ENCODE data around the gene OR9A2.

The OR9A2 gene

GRCh38 chr7:143048827-143049226 lies 21.9 kb upstream of the OR9A2 start:
- no peaks in the 10 kb centered on the region for H3K36me3 ChIP-seq
- no peak overlapping the region for H3K4me3 ChIP-seq (ENCODE audit: low read depth, low read length)
- no peaks in the 10 kb centered on the region for H3K27me3 ChIP-seq (ENCODE audit: insufficient read depth, low read depth, severe bottlenecking)
- peaks cover 8% of the 10 kb centered on the region for H3K9me3 ChIP-seq (ENCODE audit: severe bottlenecking)
- no peak for TF ChIP-seq CTCF (IDR thresholded peaks at IDR 0.05; ENCODE audit: low read depth, low read length)
- DNase-seq: no peak
- H3K27ac ChIP-seq: no peak overlapping the region

DNA sequence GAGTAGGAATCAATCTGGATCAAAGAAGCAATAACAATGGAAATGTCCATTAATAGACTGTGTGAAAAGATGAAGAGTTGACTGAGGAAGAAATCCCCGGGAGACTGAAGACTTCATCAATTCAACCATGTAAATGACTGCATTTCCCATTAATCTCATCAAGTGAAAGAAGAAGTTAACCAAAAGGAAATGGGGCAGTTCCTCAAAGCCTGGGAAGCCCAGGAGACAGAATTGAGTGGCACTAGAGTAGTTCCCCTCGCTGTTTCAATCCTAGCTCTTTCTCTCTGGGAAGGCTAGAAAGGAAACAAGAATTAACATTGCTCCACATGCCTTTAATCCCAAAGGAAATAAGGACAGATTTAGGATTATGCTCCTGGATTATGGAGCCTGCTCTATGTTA lies 20.4 kb upstream of the OR9A2 start:
- Histone ChIP-seq H3K9me3 (ENCODE audit: severe bottlenecking) (peaks cover 8% of the 10 kb centered on the region), H3K4me3 (ENCODE audit: low read depth, low read length) (no peak overlapping the region), H3K36me3 (no peaks in the 10 kb centered on the region), H3K27ac (no peak overlapping the region), H3K27me3 (ENCODE audit: insufficient read depth, low read depth, severe bottlenecking) (no peaks in the 10 kb centered on the region)
- TF ChIP-seq CTCF (IDR thresholded peaks at IDR 0.05; ENCODE audit: low read depth, low read length): no peak
- DNase-seq: no peak

DNA sequence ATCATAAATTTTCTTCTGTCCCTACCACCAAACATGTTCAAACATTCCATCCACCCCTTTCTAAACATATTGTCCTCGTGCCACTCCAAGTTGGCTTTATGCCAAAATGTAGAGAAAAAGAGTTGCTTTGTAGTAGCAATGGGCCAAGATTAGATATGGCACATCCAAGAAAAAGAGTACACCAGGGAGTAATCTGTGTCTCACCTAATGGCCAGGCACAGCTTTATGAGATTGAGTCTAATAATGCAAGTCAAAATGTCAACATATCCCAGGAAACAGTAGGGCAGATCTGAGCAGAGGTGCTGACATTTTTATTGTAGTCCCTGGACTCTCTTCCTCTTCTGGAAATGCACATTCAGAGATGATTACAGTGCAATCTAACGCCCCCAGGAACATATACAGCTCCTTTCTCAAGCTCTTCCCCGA lies 19.5 kb upstream of the OR9A2 start:
- H3K9me3 ChIP-seq (ENCODE audit: severe bottlenecking): peaks cover 8% of the 10 kb centered on the region
- no peak overlapping the region for H3K27ac ChIP-seq
- no peak overlapping the region for H3K4me3 ChIP-seq (ENCODE audit: low read depth, low read length)
- H3K27me3 ChIP-seq (ENCODE audit: insufficient read depth, low read depth, severe bottlenecking): no peaks in the 10 kb centered on the region
- no peak for DNase-seq
- no peak for TF ChIP-seq CTCF (IDR thresholded peaks at IDR 0.05; ENCODE audit: low read depth, low read length)
- H3K36me3 ChIP-seq: no peaks in the 10 kb centered on the region

GRCh38 chr7:143043391-143043790 lies 16.5 kb upstream of the OR9A2 start:
- no peak for TF ChIP-seq CTCF (IDR thresholded peaks at IDR 0.05; ENCODE audit: low read depth, low read length)
- Histone ChIP-seq H3K36me3 (no peaks in the 10 kb centered on the region), H3K4me3 (ENCODE audit: low read depth, low read length) (no peak overlapping the region), H3K9me3 (ENCODE audit: severe bottlenecking) (peaks cover 3% of the 10 kb centered on the region), H3K27me3 (ENCODE audit: insufficient read depth, low read depth, severe bottlenecking) (no peaks in the 10 kb centered on the region), H3K27ac (peak overlapping the region; percentile 6; the same call in 1 of the 2 replicates)
- no peak for DNase-seq

DNA sequence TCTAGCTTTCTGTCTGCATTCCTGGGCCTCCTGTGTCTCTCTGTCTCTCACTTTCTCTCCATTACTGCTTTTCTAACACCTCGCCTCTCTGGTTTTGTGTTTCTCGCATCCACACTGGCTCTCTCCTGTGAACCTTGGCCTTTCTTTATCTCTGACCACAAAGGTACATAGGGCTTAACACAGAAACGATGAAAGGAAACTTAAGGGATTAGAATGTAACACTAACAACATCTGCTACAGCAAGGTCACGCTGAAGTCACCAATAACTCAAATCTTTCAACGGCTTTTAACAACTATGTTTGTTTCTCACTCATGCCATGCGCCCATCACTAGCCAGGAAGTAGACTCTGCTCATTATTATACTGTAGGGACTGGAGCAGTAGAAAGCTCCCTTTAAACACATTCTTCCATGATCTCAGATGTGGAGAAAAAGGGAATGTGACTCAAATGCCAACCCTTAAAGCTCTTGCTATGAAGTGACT lies 15.9 kb upstream of the OR9A2 start:
- peak overlapping the region; percentile 8; the same call in 1 of the 2 replicates for H3K4me3 ChIP-seq (ENCODE audit: low read depth, low read length)
- H3K27ac ChIP-seq: peak overlapping the region; percentile 71
- no peaks in the 10 kb centered on the region for H3K9me3 ChIP-seq (ENCODE audit: severe bottlenecking)
- no peak for TF ChIP-seq CTCF (IDR thresholded peaks at IDR 0.05; ENCODE audit: low read depth, low read length)
- no peaks in the 10 kb centered on the region for H3K27me3 ChIP-seq (ENCODE audit: insufficient read depth, low read depth, severe bottlenecking)
- DNase-seq: no peak
- H3K36me3 ChIP-seq: no peaks in the 10 kb centered on the region

- Histone ChIP-seq H3K4me3 (ENCODE audit: low read depth, low read length) (peak overlapping the region; percentile 8; the same call in 1 of the 2 replicates), H3K27ac (peak overlapping the region; percentile 71), H3K27me3 (ENCODE audit: insufficient read depth, low read depth, severe bottlenecking) (no peaks in the 10 kb centered on the region), H3K36me3 (no peaks in the 10 kb centered on the region), H3K9me3 (ENCODE audit: severe bottlenecking) (no peaks in the 10 kb centered on the region)
- DNase-seq: peak; percentile 32
- TF ChIP-seq CTCF (IDR thresholded peaks at IDR 0.05; ENCODE audit: low read depth, low read length): no peak
These were observed 15.3 kb upstream of the OR9A2 start for GRCh38 chr7:143042159-143042789.
